Left lung (tissue), 10 donors: ENCODE results near the gene IL17B. TPM values are rescaled to one million over a fixed set of nuclear protein-coding genes. Genes with fewer than 3 reads are reported as not detected.

ENCODE experiments used
- ATAC-seq: fragments of 200-7000 bp; cut with Tn5 transposase; one replicate; pipeline ENCODE4 v1.9.1; 2020; ENCODE audit warnings: moderate library complexity
- DNase-seq, 4 donors: peaks; one replicate each; pipeline ENCODE4 v3.0.0-alpha.2; 2013 to 2020
- H3K27ac ChIP-seq, 2 donors: fragments of 200-600 bp; sonication (generic) in 1 of 2; one replicate each; pipeline versions ENCODE4 v1.5.0 to v1.8.0; 2020 to 2021
- H3K27me3 ChIP-seq, 2 donors: fragments of 200-600 bp; sonication (generic) in 1 of 2; one replicate each; pipeline versions ENCODE4 v1.5.0 to v1.8.0; 2020 to 2021
- H3K36me3 ChIP-seq, 2 donors: fragments of 200-600 bp; sonication (generic) in 1 of 2; one replicate each; pipeline versions ENCODE4 v1.5.0 to v1.8.0; 2020 to 2021
- H3K4me1 ChIP-seq, 2 donors: fragments of 200-600 bp; one replicate each; pipeline ENCODE4 v1.8.0; 2021
- H3K4me3 ChIP-seq, 2 donors: fragments of 200-600 bp; sonication (generic) in 1 of 2; one replicate each; pipeline versions ENCODE4 v1.5.0 to v1.8.0; 2020 to 2021; ENCODE audit warnings: mild to moderate bottlenecking in 1 of 2
- H3K9me3 ChIP-seq, 2 donors: fragments of 200-600 bp; sonication (generic) in 1 of 2; one replicate each; pipeline versions ENCODE4 v1.5.0 to v1.8.0; 2020 to 2021
- intact Hi-C, 2 donors: fragments of 100-400 bp; cut with DNase I; formaldehyde crosslinking; loops; one replicate each; pipeline versions ENCODE4 v1.11.2 to v1.14.2; 2022
- polyA plus RNA-seq, 6 donors: library from polyadenylated mRNA; unstranded; fragments of 120-200 nt; gene quantifications; one replicate each; pipeline ENCODE4 v1.2.1, GENCODE V29; 2013; ENCODE audit not compliant: insufficient read length in 6 of 6
- total RNA-seq, 2 donors: library from RNA; stranded (reverse); fragmentation: NEBNext Ultra II Directional; extraction: Animal tissue kit (Norgen Biotek cat#: 25700); gene quantifications; one replicate each; pipeline ENCODE4 v1.2.1, GENCODE V29; 2021
- TF ChIP-seq, protein P1 (sequence below), 2 donors: fragments of 200-600 bp; sonication (generic) in 1 of 2; IDR thresholded peaks; one replicate each; pipeline versions ENCODE4 v1.5.0 to v1.8.0; 2021; ENCODE audit warnings: antibody characterized with exemption in 2 of 2
- donor health status: DM: no; HTN: yes; CAD: no.
- donor health status: DM: no; HTN: no; CAD: no.

IL17B gene
- total and polyA plus RNA-seq, 8 donors, result 0.42 to 1.9 (median 1.4) TPM; not detected in 1

DNA sequence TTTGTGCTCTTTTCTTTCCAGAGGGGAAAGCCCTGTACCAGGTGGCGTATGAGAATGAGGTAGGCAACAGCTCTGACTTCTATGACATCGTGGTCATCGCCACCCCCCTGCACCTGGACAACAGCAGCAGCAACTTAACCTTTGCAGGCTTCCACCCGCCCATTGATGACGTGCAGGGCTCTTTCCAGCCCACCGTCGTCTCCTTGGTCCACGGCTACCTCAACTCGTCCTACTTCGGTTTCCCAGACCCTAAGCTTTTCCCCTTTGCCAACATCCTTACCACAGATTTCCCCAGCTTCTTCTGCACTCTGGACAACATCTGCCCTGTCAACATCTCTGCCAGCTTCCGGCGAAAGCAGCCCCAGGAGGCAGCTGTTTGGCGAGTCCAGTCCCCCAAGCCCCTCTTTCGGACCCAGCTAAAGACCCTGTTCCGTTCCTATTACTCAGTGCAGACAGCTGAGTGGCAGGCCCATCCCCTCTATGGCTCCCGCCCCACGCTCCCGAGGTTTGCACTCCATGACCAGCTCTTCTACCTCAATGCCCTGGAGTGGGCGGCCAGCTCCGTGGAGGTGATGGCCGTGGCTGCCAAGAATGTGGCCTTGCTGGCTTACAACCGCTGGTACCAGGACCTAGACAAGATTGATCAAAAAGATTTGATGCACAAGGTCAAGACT lies 11.0 kb downstream of the IL17B start:
- intact Hi-C loops, result no loop called here
- no peak for DNase-seq
- TF ChIP-seq, protein P1, sequence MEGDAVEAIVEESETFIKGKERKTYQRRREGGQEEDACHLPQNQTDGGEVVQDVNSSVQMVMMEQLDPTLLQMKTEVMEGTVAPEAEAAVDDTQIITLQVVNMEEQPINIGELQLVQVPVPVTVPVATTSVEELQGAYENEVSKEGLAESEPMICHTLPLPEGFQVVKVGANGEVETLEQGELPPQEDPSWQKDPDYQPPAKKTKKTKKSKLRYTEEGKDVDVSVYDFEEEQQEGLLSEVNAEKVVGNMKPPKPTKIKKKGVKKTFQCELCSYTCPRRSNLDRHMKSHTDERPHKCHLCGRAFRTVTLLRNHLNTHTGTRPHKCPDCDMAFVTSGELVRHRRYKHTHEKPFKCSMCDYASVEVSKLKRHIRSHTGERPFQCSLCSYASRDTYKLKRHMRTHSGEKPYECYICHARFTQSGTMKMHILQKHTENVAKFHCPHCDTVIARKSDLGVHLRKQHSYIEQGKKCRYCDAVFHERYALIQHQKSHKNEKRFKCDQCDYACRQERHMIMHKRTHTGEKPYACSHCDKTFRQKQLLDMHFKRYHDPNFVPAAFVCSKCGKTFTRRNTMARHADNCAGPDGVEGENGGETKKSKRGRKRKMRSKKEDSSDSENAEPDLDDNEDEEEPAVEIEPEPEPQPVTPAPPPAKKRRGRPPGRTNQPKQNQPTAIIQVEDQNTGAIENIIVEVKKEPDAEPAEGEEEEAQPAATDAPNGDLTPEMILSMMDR (IDR thresholded peaks at IDR 0.05), result no peak
- Histone ChIP-seq H3K27me3 (no peaks in the 10 kb centered on the region), H3K9me3 (no peaks in the 10 kb centered on the region), H3K36me3 (no peaks in the 10 kb centered on the region), H3K27ac (no peak overlapping the region), H3K4me1 (peaks cover 0 to 8% of the 10 kb centered on the region in 2 donors), H3K4me3 (no peak overlapping the region)
- no peak for ATAC-seq

DNA sequence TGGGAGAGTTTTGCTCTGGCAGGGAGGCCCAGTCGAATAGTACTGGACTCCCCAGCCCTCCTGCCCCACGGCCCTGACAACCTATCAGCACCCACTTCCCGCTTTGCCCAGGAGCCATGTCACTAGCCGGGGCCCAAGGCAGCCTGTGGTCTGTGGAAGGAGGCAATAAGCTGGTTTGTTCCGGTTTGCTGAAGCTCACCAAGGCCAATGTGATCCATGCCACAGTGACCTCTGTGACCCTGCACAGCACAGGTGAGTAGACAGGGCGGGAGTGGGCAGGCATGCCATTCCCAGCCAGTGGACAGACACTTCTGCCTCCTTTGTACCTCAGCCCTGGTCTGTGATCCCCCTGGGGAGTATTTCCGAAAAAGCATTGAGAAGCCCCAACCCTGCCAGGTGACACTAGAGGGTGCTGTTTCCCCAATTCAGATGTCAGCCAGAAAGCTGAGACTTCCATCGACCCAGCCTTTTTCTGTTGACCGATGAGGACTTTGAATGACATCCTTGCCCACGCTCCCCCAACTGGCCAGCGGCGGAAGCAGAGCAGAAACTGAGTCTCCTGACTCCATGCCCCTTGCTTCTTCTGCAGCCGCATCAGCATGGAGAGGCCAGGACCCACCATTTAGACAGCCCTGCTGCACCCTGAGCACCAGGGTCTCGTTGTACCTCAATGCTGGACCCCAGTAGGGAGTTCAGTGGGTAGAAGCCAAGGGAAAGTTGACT lies 11.7 kb downstream of the IL17B start:
- Histone ChIP-seq H3K4me1 (peaks cover 0 to 8% of the 10 kb centered on the region in 2 donors), H3K27ac (no peak overlapping the region), H3K9me3 (no peaks in the 10 kb centered on the region), H3K36me3 (no peaks in the 10 kb centered on the region), H3K27me3 (no peaks in the 10 kb centered on the region), H3K4me3 (no peak overlapping the region)
- intact Hi-C loops, result no loop called here
- DNase-seq (peak in 1 of 4 donors; percentile 67), ATAC-seq (peak; percentile 72)
- TF ChIP-seq, protein P1 (IDR thresholded peaks at IDR 0.05), result peak; percentile 65 to 77

DNA sequence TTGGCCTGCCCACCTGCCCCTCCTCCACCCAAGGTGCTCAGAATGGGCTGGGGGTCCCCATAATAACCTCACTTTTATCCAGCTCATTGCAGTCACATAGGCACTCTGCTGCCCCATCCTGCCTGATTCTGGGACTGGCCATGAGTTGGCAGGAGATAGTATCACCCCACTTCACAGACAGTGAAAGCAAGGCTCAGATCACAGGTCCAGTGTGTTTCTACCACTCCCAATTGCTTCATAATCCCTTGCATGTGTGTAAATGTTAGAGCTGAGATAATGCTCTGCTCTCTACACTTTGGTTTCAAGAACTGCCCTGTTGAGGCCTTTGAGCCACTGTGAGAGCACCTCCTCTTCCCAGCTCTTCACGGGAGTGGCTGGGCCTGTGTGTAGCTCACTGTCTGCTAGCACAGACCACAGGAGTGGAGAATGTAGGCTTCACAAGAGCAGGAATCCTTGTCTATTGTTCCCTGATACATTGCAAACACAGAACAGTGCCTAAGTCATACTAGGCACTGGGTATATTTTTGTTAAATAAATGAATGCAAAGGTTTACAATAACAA lies 12.8 kb downstream of the IL17B start:
- no peak for DNase-seq
- intact Hi-C loops, result no loop called here
- H3K9me3 ChIP-seq, result no peaks in the 10 kb centered on the region
- TF ChIP-seq, protein P1 (IDR thresholded peaks at IDR 0.05), result no peak
- no peak overlapping the region for H3K27ac ChIP-seq
- H3K4me1 ChIP-seq, result peaks cover 0 to 8% of the 10 kb centered on the region in 2 donors
- H3K27me3 ChIP-seq, result no peaks in the 10 kb centered on the region
- H3K4me3 ChIP-seq, result no peak overlapping the region
- no peak for ATAC-seq
- no peaks in the 10 kb centered on the region for H3K36me3 ChIP-seq

DNA sequence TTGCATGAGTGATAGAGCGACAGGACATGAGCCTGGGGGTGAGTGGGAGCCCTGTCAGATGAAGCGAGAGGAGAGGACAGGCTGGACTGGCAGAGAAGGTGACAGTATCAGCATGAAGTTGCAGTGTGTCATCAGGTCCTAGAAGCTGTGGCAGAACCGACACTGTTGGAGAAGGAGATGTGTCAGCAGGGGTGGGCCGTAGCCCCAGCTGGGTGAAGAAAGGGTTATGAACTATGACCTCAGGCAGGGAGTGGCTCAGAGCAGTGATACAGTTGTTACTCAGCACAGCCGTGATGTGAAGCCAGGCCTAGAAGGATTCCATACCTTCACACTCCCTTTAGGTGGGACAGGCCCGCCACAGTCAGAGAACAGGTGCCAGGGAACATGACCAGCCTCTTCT lies 13.7 kb downstream of the IL17B start:
- H3K4me3 ChIP-seq, result no peak overlapping the region
- no peaks in the 10 kb centered on the region for H3K27me3 ChIP-seq
- H3K4me1 ChIP-seq, result peaks cover 0 to 4% of the 10 kb centered on the region in 2 donors
- H3K36me3 ChIP-seq, result no peaks in the 10 kb centered on the region
- intact Hi-C loops, result no loop called here
- ATAC-seq (no peak), DNase-seq (no peak)
- TF ChIP-seq, protein P1 (IDR thresholded peaks at IDR 0.05), result no peak
- H3K9me3 ChIP-seq, result no peaks in the 10 kb centered on the region
- no peak overlapping the region for H3K27ac ChIP-seq

DNA sequence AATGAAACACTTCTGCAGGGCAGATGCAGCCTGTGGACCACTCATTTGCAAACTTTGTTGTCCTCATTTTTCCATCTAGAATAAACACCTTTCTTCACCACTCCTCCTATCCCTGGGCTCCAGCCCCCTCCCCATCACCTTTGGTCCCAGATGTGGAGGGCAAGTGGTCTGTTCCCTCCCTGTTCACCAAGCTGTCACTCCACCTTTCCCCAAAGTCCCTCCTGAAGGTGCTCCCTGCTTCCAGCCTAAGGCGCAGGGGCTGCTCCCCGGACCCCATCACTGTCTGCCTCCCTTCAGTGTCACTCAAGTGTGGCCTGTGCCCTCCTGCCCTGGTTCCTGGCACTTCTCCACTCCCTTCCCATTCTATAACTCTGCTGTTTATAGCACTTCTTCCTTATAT lies 14.4 kb downstream of the IL17B start:
- intact Hi-C loops, result no loop called here
- Histone ChIP-seq H3K27me3 (no peaks in the 10 kb centered on the region), H3K9me3 (no peaks in the 10 kb centered on the region), H3K36me3 (no peaks in the 10 kb centered on the region), H3K27ac (no peak overlapping the region), H3K4me1 (peaks cover 0 to 11% of the 10 kb centered on the region in 2 donors), H3K4me3 (no peak overlapping the region)
- ATAC-seq (no peak), DNase-seq (no peak)
- TF ChIP-seq, protein P1 (IDR thresholded peaks at IDR 0.05), result no peak
